Stimulated activated CD8-positive, alpha-beta memory T cell treated with anti-CD3 and anti-CD28 coated beads, Interleukin-7, amount 100 ng/mL, for 1 hour (primary cell): ENCODE measurements around the gene FSD1L.
"Not testable (repeated sequence)": the region's sequence is repeated elsewhere in the genome, so short reads cannot be mapped to it uniquely, and the experiment has no call there.

Source experiments
- DNase-seq, 2 donors: peaks; one replicate each; pipeline ENCODE4 v3.0.0-alpha.2; 2020; ENCODE audit warnings: low read depth in 2 of 2

Gene FSD1L

DNA sequence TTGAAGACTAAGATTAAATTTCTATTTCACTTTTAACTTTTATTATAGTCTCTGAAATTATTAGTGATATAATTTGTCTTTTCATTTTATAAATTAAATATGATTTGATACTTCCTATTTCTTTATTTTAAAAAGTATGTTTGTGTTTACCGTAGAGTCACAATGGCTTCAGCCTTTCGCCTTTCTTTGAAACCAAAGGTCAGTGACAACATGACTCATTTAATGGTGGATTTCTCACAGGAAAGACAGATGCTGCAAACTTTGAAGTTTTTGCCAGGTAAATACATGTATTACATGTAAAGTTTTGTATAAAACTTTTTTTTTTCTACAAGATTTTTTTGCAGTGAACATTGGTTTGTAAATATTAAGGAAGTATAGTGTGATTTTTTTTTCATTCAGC is 36.4 kb downstream of the FSD1L start:
- no peak for DNase-seq

- DNase-seq, result no peak
Observed at GRCh38 chr9:105485131-105485530, 37.3 kb downstream of the FSD1L start.

DNA sequence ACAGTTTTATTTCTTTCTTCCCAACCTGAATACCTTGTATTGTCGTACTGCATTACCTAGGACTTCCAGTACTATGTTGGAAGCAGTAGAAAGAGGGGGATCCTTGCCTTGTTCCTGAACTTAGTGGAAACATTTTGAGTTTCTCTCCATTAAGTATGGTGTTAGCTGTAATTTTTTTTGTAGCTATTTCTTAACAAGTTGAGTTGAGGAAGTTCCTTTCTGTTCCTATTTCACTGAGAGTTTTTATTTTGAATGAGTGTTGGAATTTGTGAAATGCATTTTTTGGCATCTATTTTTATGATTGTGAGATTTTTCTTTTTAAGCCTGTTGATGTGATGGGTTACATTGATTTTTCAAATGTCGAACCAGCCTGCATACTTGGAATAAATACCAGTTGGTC is 49.0 kb downstream of the FSD1L start:
- DNase-seq, result no peak

- DNase-seq, result no peak
Observed at GRCh38 chr9:105497704-105498103, 49.9 kb downstream of the FSD1L start.

DNA sequence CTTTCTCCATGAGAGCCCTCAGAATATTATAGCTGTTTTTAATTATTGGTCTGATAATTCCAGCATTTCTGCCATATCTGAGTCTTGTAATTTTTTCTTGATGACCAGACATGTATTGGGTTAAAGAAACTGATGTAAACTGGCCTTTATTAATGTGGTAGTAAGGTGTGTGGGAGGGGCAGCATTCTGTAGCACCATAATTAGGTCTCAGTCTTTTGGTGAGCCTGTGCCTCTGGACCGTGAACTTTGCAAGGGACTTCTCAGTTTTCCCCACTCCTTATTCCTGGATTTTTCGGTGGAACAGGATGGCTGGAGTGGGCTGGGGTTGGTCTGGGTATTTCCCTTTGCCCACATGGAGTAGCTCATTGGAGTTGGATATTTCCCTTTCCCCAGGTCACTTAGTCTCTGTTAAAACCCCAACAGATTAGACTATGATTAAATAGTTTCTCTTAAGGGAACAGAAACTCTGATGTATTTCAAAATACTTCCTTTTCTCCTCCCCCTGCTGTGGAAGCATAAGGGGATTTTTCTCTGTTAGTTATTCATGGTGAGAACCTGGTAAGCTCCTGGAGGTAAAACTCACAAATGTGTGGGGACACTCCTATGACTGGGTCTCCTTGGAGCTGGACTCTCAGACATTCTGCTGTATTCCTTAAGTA is 52.4 kb downstream of the FSD1L start:
- no peak for DNase-seq

DNA sequence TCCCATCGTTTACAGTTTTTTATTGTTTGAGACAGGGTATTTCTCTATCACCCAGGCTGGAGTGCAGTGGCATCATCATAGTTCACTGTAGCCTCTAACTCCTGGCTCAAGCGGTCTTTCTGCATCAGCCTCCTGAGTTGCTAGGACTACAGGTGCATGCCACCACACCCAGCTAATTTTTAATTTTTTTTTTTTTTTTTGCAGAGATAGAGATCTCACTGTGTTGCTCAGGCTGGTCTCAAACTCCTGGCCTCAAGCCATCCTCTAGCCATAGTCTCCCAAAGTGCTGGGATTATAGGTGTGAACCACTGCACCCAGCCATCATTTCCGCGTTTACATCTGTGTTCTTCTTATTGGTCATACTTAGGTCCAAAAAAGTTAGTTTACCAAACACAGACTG is 53.6 kb downstream of the FSD1L start:
- no peak for DNase-seq

GRCh38 chr9:105502276-105502675 is 54.4 kb downstream of the FSD1L start:
- DNase-seq, result no peak

- no peak for DNase-seq
Observed at GRCh38 chr9:105503881-105504280, 56.0 kb downstream of the FSD1L start.

- DNase-seq, result no peak
Observed at GRCh38 chr9:105507096-105507790, 59.4 kb downstream of the FSD1L start.

DNA sequence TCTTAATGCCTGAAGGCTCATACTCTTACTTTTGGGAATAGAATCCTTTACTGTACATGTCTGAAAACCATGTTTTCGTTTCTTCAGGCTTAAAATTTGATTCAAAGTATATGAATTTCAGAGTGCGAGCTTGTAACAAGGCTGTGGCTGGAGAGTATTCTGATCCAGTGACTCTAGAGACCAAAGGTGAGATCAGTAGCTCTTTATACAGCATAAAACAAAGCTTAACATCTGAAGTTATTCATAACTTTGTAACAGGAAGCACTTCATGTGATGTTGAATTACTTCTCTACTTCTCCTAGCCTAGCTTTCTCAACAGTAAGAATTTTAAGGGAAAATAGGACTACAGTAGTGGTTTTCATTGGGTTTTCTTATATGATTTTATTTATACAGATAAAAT is 60.7 kb downstream of the FSD1L start:
- no peak for DNase-seq

- no peak for DNase-seq
Observed at GRCh38 chr9:105510024-105510423, 62.2 kb downstream of the FSD1L start.

- no peak for DNase-seq
Observed at GRCh38 chr9:105511446-105511845, 63.6 kb downstream of the FSD1L start.

DNA sequence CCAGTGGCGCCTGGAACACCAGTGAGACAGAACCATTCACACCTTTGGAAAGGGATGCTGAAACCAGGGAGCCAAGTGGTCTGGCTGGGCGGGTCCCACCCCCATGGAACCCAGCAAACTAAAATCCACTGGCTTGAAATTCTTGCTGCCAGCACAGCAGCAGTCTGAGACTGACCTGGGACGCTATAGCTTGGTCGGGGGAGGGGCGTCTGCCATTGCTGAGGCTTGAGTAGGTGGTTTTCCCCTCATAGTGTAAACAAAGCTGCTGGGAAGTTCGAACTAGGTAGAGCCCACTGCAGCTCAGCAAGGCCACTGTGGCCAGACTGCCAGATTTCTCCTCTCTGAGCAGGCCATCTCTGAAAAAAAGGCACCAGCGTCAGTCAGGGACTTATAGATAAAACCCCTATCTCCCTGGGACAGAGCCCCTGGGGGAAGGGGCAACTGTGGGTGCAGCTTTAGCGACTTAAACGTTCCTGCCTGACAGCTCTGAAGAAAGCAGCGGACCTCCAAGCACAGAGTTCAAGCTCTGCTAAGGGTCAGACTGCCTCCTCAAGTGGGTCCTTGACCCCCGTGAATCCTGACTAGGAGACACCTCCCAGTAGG is 68.1 kb downstream of the FSD1L start:
- no peak for DNase-seq

DNA sequence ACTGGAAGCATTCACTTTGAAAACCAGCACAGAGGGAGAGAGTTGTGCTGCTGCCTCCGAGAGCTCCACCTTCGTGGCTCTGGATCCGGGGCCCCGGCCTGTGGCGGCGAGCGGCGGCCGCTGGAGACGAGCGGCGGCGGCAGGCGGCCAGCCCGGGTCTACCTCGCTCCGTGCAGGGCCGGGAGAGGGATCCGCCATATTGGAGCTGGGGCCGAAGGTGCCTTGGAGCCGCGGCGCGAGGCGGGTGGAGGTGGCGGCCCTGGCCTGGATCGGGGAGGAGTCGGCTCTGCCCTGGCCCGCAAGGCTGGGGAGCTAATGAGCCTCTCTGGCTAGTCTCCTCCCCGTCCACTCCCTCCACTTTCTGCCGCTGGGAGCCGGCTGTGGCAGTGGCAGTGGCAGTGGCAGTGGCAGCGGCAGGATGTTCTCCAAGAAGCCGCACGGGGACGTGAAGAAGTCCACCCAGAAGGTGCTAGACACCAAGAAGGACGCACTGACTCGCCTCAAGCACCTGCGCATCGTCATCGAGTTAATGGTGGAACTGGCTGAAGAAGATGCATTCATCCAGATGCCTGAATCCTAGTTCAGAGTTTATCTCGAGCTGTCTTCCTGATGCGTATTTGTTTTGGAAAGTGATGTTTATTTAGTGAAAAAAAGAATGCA is 72.0 kb downstream of the FSD1L start:
- peak in 1 of 2 donors; percentile 1 for DNase-seq

GRCh38 chr9:105520992-105521391 is 73.2 kb downstream of the FSD1L start:
- not testable (repeated sequence) for DNase-seq

- not testable (repeated sequence) for DNase-seq
Observed at GRCh38 chr9:105522618-105523385, 75.0 kb downstream of the FSD1L start.

DNA sequence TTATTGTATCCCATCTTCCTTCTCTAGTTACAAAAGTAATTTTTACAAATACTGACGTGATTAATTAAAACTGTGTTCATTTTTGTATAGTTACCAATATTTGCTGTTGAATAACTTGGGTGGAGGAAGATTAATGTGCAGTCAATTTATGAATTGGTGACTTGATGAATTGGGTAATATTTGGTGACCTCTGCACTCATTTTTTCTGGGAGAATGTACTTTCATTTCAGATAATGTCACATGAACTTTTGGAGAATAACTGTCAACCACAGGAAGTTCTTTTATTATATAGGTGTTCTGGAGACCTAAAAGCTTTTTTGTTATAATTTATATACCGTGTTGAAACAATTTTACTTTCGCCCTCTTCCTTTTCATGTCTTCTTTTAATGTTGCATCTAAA is 83.7 kb downstream of the FSD1L start:
- DNase-seq, result no peak

DNA sequence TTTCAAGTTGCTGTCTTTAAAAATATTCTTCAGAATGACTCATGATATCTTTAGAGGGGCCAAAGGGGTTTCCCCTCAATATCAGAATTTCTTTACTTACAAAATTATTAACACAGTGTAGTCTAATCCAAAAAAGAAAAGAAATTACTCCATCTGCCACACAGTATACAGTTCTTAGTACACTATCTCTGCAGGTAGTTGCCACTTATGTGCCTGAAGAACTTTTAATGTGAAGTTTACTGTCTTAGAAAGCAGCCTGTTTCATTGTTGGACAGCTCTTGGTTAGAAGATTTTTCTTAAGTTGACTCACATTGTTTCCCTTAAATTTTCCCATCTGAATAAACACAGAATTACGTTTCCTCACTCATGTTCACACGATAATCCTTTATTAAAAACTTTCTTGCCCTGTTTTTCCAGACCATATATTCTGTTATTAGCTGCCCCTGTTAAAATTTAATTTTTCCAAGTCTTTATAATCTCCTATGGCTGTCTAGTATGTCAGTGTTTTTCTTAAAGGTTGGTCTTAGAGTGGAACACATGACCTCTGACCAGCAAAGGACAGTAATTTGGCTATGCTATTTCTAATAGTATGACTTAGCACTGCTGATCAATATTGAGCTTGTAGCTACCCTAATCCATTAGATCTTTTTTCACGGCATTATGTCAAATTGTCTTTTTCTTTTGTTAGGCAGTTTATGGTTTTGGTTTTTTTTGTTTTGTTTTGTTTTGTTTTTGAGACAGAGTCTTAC is 88.3 kb downstream of the FSD1L start:
- no peak for DNase-seq

DNA sequence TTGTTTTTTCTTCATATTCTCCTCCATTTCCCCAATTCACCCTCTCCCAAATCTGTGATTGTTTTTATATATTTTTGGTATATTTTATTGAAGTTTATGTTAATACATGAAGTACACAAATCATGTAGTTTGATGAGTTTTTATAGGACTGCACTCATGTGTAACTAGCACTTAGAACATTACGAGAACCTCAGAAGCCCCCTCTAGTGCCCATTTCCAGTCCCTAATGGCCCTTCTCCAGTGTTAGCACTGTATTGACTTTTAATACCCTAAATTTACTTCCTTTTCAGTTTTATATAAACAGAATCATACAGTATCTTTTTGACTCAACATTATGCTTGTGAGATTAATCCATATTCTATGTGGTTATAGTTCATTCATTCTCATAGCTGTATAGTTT is 91.6 kb downstream of the FSD1L start:
- DNase-seq, result no peak

DNA sequence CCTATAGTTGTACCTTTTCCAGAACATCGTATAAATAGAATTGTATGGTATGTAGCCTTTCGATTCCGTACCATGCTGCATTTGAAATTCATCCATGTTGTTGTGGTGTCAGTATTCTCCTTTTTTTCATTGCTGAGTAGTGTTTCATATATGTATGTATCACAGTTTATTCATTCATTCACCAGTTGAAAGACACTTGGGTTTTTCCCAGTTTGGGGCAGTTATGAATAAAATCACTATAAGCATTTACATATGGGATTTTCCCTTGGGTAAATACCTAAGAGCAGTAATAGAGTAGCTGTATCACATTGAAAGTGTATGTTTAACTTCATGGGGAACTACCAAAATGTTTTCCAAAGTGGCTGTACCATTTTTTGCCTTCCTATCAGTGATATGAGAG is 94.0 kb downstream of the FSD1L start:
- DNase-seq, result no peak

DNA sequence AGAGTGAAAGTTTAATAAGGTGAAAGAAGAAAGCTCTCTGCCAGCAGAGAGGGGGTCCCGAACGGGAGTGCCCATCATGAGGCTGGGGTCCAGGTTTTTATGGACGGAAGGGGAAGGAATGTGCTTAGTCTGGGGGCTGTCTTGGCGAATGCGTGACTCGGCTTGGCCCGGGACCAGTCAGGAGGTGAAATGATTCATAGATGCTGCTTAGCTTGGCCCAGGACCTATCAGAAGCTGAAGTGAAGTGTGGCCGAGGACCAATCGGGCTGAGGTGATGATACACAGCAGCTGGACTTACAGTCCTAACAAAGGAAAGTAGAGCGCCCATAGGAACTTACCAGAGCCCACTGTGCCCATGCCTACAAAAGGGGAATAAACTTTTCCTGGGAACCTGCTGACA is 106.2 kb downstream of the FSD1L start:
- no peak for DNase-seq
